HG03025 (cell line): ENCODE data around the gene MEGF11.

ENCODE experiments used
- ATAC-seq: cut with Tn5 transposase; IDR thresholded peaks from one replicate; pipeline ENCODE4 v1.9.1; 2021; ENCODE audit warnings: mild to moderate bottlenecking, moderate library complexity; ENCODE audit not compliant: unreplicated experiment, low FRiP score

The MEGF11 gene

DNA sequence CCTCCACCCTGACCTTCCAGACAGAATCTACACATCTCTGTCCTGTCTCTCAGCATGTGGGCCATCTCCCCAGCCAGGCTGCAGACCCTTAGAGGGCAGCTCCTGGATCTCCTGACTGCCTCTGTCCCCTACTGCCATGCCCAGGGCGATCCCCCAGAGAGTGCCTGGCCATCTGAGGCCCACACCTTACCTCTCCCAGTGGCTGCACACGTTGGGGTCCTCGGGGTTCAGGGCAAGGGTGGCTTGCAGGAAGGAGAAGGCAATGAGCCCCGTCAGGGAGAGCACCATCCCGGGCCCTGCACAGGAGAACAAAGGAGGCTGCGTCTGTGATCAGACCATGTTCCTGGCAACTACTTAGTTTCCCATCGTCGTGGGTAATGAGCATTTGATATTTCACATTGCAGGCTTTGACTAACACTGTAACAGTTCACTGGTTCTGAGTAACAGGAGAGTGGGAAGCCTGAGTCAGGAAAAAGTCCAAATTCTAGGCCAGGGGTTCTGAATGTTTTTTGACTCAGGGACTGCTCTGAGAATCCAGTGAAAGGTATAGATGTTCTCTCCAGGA, 125.4 kb downstream of the MEGF11 start:
- ATAC-seq: no peak

DNA sequence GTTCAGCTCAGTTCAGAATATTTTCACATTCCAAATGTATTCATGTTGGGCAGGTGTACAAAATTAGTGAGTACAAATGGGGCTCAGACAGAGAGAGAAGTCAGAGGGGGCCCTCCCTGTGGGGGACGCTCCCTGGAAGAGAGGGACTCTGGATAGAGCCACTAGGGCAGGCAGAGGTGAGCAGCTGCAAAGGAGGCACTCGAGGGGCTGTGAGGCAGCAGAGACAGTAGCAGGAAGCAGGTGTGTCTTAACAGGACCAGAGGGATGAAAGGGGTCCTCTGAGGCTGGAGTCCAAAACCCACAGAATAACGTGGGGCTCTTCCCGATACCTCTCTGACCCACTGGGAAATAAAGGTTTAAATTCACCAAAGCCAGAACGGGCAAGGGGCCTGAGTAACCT, 127.1 kb downstream of the MEGF11 start:
- ATAC-seq: no peak

DNA sequence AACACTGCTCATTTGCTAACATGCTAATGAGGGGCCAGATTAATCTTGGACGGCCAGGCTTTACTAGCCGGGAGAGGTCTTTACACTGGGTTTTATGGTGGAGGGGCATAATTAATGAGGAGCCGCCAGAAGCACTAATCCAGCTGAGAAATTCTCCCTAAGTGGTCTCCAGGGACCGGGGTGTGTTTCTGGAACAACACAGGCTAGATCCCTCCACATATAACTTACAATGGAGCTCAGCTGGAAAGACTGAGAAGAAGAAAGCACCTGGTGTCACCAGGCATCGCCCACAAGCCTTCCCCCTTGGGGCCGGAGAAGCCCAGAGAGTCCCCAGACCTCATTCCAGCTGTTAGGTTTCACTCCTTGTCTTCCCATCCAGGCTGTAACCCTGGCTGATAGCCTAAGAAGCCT, 127.5 kb downstream of the MEGF11 start:
- no peak for ATAC-seq

DNA sequence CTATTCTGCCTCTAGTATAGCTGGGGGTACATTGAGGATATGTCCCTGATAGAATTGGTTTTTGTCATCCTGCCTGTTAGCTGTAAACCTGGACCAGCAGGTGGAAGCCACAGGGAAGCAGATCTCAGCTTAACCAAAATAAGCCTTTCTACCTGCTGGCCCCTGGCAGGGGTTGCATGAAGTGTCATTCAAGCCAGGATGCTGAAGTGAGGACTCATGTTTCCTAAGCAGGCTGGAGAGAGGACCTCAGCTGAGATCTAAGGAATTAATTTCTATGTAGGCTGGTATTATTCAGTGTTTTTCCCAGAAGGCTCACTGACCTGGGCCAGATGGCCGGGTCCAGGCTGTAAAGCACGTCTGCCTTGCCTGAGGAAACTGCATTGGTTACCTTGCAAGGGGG, 128.9 kb downstream of the MEGF11 start:
- no peak for ATAC-seq

DNA sequence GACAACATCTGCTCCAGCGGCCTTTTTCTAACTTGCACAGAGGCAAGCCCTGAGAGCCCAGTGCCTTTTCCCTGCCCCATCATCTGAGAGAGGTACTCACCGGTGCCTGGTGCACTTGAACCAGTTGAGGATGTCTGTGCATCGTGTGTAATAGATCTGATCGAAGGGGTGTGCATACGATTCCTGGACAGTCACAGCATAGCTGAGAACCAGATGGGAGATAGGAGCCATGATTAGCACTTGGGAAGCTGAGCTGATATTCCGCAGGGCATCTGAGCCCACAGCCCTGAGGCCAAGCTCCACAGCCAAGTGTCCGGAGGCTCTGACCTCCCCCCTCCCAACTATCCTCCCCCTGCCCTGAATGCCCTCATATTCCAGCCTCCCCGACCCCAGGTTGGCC, 129.8 kb downstream of the MEGF11 start:
- ATAC-seq: no peak

DNA sequence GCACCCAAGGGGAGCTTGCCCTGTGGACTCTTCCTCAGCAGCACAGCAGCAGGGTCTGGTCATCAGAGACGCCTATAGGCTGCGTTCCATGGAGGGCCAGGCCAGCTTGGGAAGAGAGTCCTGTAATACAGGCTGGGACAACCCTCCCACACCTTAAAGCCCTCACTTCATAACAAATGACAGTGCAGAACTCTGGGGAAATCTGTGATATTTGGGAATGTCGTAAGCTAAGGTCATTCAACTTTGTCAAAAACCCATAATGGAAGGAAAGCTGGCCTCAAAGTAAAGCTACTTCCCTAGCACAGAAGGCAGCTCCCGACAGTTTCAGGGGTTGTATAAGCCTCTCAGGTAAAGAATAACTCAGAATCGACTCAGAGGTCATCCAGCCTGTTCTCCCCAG, 133.1 kb downstream of the MEGF11 start:
- ATAC-seq: no peak

DNA sequence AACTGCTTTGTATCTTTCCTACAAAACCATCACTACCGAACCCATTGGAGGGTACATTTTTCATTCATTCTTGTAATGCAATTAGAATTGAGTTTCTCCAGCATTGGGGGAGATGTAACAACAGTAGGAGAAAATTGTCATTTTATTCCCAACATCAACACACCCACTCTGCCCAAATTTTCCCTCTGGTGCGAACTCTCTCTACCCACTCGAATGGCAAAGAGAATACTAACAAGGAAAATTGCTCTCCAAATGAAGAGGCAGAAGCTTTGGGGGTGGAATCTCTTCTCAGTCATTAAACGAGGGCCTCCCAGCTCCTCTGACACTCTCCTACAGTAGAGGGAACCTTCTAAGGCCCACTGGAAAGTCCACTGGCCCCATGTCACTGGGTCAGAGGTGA, 135.7 kb downstream of the MEGF11 start:
- no peak for ATAC-seq

DNA sequence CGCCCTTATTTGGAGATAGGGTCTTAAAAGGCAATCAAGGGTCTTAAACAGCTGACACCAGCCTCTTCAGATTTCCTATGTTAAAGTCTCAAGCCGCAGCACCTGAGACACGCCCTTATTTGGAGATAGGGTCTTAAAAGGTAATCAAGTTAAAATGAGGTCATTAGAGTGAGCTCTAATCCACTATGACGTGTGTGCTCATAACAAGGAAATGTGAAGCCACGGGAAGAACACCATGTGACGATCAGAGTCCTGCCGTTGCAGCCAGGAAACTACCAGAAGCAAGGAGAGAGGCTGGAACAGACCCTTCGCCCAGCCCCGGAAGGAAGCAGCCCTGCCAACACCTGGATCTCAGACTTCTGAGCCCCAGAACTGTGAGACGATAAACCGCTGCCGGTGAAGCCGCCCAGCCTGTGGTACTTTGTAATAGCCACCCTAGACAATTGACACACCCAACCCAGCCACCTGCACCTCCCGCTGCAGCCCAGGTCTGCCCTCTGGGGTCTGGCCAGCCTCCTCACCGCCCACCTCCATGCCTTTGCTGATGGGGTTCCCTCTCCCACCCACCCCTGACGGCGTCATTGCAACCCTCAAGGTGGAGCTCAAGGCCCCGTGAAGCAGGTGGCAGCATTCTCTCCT, 137.9 kb downstream of the MEGF11 start:
- ATAC-seq: no peak

DNA sequence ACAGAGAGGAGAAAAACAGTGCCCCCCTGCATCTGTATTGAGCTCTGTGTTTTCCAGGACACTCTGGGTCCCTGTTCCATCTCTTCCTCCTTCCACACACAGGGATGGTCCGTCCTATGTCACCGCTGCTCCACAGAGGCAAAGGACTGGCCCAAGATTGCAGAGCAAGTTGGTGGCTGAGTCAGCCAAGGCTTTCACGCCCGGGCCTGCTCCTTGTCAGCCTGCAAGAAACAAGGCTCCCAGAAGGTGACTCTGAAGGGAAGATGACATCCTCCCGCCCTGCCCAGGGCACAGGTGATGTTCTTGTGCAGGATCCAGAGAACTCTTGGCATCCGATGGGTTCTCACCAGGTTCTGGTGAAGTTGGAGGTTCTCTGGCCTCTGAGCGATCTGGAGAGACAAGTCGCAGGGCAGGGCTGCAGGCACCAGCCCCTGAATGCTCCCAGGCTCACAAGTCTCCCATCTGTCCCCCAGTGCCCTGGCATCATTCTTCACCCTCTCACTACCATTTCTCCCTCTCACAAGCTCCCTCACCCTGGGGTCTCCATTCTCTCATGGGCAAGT, 138.6 kb downstream of the MEGF11 start:
- ATAC-seq: no peak

DNA sequence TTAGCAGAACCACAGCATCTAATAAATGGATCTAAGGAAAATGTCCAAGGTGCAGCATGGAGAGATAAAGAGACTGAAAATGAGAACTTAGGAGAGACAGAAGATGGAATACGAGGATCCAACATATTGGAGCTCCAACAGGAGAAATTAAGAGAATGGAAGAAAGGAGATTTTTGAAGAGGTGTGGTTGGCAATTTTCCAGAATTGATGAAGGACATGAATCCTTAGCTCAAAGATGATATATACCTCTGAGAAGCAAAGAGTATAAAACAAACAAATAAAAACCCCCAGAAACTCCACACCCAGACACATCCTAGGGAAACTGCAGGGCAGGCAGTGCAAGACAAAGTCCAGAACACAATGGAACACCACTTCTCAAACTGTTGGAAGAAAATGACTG, 141.2 kb downstream of the MEGF11 start:
- no peak for ATAC-seq

DNA sequence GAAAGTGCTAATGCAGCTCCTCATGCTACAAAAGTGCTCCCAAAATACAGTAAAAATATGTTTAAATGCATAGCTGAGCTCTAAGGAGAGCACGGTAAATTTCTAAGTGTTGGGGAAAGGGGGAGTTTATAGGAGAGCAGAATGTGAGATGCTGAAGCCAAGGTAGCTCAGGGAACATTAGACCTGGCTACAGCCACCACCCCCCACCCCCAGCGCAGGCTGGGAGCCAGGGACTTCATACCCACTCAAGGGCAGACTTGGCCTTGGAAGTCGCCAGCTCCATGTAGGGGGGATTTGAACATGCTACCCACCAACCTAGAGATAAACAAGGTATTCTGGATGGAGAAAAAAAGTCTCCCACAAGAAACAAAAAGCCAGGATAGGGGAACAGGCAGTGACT, 142.2 kb downstream of the MEGF11 start:
- no peak for ATAC-seq

DNA sequence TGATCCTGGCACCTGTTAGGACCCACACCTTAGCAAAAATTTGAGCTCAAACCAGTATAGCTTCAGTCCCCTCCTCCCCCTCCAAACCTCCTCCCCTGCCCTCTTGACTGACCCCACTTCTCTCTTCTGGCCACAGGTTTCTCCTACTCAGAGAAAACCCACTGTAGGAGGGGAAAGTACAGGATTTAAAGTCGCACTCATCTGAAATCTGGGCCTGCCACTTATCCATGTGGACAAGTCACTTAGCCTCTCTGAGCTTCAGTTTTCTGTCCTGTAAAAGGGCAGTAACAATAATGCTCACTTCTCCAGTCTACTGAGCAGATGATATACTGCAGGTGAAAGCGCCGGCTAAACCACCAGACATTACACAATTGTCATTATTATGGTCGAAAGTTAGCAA, 142.7 kb downstream of the MEGF11 start:
- no peak for ATAC-seq

DNA sequence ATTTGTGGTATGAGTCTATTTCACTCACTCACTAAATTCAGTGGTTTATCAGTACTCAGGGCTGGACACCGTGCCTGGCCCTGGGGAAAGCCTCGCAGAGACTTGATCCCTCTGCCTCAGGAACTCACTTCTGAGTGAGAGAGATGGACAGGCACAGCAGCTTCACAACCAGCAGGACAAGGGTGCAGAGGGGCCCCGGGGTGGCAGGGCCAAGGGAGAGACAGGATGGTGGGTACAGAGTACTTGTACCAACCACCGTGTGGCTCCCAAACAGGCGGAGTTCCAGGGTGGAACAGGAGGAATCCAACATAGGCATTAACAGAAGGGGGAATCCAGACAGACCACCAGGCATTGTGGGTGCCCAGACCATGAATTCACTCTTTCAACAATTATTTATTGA, 143.7 kb downstream of the MEGF11 start:
- no peak for ATAC-seq

DNA sequence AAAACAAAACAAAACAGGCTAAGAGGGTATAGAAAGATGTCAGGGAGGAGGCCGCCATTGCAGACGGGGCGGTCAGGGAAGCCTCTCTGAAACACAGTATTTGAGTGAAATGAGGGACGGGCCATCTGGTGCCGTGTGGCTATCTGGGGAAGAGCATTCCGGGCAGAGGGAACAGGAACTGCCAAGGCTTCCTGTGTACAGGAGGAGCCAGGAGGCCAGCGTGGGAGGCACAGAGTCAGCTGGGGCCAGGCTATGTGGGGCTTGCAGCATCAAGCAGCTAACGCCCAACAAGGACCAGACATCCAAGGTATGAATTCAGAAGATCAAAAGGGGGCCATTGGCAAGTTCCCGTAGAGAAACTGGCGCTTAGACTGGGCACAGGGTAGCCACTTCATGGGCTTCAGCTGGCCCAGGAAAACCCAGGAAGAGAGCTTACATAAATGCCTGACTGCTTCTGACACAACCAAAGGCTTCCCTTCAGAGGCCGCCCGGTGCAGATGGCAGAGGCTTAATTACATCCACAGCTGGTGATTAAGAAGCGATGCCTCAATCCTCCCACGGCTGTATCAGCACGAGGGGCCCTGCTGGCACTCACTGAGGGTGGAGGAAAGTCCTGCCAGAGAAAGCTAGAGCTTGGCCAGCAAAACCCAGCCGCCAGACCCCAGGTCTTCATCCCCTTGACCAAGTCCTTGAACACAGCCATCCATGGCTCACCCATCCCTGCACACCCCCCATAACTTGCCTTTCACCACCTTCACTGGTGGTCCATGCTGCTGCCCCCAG, 144.9 kb downstream of the MEGF11 start:
- no peak for ATAC-seq

DNA sequence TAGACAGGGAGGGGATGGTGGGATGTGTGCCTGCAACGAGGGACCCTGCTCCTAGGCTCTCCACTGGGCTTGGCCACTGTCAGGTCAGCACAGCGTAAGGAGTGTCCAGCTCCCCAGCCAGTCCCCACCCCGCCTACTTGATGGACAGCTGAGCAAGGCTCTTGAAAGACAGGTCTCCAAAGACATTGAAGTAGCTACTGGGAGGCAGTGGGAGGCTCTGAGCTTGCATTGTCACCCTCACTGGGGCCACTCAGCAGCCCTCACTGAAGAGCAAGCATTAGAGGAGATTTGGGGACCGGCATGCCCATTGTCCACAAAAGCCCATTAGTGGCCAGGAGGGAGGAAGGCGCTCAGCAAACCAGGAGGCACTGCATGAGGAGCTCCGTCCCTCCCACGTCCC, 146.5 kb downstream of the MEGF11 start:
- ATAC-seq: no peak

DNA sequence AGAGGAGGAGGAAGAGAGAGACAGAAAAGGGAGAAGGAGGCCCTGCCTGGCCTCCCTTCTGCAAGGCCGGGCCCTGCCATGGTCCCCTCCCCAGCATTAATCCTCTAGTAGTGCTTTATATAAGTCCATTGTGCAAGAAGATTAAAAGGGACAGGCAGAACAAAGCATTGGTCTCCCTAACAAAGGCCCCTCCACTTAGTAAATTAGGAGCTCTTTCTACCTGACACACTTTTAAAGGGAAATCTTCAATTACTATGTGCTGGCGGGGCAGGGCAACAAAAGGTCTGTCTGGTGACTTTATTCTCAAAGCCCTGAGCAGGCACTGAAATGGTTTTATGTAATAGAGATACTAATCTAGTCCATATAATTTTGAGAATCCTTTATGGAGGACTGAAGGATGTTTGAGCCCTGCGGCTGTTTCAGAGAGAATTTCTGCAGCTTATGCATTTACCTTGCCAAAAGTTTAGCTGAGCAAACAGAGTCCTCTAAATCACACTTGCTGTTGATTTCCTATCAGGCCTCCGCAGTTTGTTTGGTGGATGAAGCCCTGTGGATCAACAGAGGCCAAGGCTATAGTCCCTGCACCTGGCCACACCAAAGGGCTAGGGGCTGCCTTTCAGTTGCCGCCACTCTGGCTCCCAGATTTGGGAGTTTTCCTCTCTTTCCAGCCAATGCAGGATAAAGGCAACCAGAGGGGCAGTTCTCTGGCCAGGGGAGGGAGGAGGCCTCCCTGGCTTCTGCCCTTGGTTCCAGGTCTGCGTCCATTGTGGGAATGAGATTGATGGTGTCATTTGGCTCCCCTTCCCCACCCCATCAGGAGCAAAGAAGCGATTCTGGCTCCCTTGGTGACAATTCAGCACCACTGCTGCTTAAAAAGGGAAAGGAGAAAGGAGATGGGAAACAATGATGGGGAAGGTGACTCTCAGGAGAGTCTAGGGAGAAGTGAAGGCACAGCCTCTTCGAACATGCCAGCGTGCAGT, 148.0 kb downstream of the MEGF11 start:
- ATAC-seq: no peak

DNA sequence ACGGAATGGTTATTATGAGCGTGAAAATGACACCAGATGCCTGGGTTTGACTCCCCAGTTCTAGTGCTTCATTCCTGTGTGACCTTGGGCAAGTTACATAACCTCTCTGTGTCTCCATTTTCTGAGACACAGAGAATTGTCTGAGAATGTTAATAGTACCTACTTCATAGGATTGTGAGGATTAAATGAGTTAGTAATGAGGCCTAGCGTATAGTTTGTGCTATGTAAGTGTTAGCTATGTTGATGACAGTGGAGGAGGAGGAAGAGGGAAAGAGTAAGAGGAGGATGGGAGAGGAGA, 150.3 kb downstream of the MEGF11 start:
- ATAC-seq: no peak

DNA sequence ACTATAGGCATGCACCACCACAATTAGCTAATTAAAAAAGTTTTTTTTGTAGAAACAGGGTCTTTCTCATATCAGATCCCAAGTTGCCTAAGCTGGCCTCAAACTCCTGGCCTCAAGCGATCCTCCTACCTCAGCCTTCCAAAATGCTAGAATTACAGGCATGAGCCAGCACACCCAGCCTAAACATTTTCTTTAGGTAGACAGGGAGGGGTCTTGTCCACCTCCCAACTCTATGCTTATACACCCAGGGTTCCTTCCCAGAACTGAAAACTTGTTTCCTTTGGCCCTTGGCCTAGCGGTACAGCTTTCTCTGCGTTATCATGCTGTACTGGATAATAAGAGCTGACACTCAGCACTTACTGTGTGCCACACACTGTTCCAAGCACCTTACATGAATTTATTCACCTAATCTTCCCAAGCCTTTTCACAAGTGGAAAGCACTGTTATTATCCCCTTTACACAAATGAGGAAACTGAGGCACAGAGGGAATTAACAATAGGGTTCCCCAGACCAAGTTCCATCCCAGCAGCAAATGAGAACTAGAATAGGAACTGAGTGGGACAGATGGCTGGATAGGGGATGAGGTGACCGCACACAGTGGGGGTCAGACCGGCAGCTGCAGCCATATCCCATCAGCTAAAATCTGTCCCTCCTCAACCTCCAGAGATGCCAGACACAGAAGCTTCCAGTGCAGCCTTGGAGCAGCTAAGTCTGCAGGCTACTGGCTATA, 150.8 kb downstream of the MEGF11 start:
- no peak for ATAC-seq

DNA sequence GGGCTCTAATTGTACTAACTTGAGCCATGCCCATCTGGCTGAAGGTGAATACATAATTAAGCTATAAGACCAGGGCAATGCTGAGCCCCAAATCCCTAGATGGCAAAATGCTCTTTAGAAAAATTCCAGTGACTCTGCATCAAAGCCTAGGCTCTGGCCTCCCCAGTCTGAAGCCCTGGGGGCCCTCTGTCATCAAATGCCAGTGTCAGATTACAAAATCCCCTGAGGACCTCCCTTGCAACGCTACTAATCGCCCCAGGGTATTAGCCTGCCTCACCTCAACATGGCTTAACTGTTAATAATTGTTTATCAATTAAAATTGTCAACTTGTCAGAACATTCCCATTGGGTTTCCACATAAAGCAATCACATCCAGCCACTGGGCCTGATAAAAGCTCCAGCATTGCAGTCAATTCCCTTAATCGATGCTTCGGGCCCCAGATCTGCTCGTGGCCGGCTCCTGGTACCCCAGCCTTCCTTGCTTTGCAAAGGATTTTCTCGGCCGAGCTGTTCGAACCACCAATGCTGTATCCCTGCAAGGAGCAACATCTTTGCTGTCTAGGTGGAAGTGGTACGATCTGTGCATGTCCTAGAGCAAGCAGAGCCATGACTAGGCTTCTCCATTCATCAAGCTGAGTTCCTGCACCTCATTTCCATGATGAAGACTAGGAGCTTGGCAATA, 151.7 kb downstream of the MEGF11 start:
- ATAC-seq: no peak

DNA sequence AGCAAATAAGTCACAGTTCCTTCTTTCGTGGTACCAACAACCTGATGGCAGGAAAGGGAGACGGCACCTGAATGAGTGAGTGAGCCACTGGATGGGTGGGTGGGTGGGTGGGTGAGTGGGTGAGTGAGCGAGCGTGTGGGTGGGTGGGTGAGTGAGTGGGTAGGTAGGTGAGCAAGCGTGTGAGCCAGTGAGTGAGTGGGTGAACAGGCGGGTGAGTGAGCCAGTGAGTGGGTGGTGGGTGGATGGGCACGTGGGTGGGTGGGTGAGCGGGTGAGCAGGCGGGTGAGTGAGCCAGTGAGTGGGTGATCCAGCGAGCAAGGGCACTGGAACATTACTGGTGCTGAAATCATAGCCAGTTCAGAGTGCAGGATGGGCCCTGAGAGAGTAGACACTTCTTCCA, 152.8 kb downstream of the MEGF11 start:
- no peak for ATAC-seq
